IMR-90 (cell line): Measurements from ENCODE around the gene GCNT3. TPM values are rescaled to one million over a fixed set of nuclear protein-coding genes. Genes with fewer than 3 reads are reported as not detected.
"Not testable (repeated sequence)": the region's sequence is repeated elsewhere in the genome, so short reads cannot be mapped to it uniquely, and the experiment has no call there.

ENCODE experiments used
- ATAC-seq: fragments of 200-7000 bp; cut with Tn5 transposase; 2 replicates; pipeline ENCODE4 v1.9.1; 2020; ENCODE audit warnings: low read depth, mild to moderate bottlenecking, moderate library complexity
- BruUV-seq: library from RNA; stranded (reverse); fragments of 400-500 nt; replicated peaks from 2 replicates; lab custom pipeline; 2021; lab: Mats Ljungman, UMichigan
- CTCF ChIA-PET: fragments of 300-600 bp; formaldehyde crosslinking; extraction: SDS; loops from one replicate; lab custom pipeline; 2021; ENCODE audit warnings: antibody characterized with exemption; lab: Yijun Ruan, JAX
- POLR2A ChIA-PET: fragments of 300-600 bp; sonication (Branson Sonifier 250); formaldehyde crosslinking; loops from one replicate; lab custom pipeline; 2022; ENCODE audit warnings: antibody characterized with exemption; ENCODE audit not compliant: unreplicated experiment; lab: Charles Lee
- DNase-seq: peaks from one replicate; pipeline ENCODE4 v3.0.0; 2013
- H2AFZ ChIP-seq: replicated peaks from 2 replicates; pipeline ENCODE3; 2013; ENCODE audit warnings: low read length, mild to moderate bottlenecking; ENCODE audit not compliant: poor library complexity
- H2AK5ac ChIP-seq: 2 replicates; pipeline ENCODE4 v1.6.1; 2013; ENCODE audit warnings: low read depth, low read length, inconsistent platforms
- H2AK9ac ChIP-seq: replicated peaks from 2 replicates; pipeline ENCODE3; 2013; ENCODE audit warnings: mild to moderate bottlenecking, low read depth, low read length, moderate library complexity; ENCODE audit not compliant: poor library complexity
- H2BK120ac ChIP-seq: 2 replicates; pipeline ENCODE4 v1.6.1; 2013; ENCODE audit warnings: low read depth, low read length, inconsistent platforms
- H2BK15ac ChIP-seq: 3 replicates; pipeline ENCODE4 v1.6.1; 2013; ENCODE audit warnings: low read depth, low read length, inconsistent platforms
- H2BK20ac ChIP-seq: 2 replicates; pipeline ENCODE4 v1.6.1; 2013; ENCODE audit warnings: low read depth, mild to moderate bottlenecking, inconsistent platforms, low read length, moderate library complexity
- H2BK5ac ChIP-seq: 2 replicates; pipeline ENCODE4 v1.6.1; 2013; ENCODE audit warnings: mild to moderate bottlenecking, low read depth, low read length, inconsistent platforms; ENCODE audit not compliant: poor library complexity, severe bottlenecking
- H3K14ac ChIP-seq: replicated peaks from 2 replicates; pipeline ENCODE4 v1.6.1; 2013; ENCODE audit warnings: low read depth, low read length, inconsistent platforms
- H3K18ac ChIP-seq: 2 replicates; pipeline ENCODE4 v1.6.1; 2013; ENCODE audit warnings: low read depth, low read length, control low read depth
- H3K23ac ChIP-seq: 2 replicates; pipeline ENCODE4 v1.6.1; 2013; ENCODE audit warnings: low read depth, low read length, inconsistent platforms
- H3K27ac ChIP-seq: 2 replicates; pipeline ENCODE4 v1.5.1; 2013; ENCODE audit warnings: mild to moderate bottlenecking, control low read depth, low read length; ENCODE audit not compliant: insufficient read depth
- H3K27me3 ChIP-seq: 2 replicates; pipeline ENCODE4 v1.6.1; 2013; ENCODE audit warnings: low read length; ENCODE audit not compliant: control insufficient read depth, insufficient read depth
- H3K36me3 ChIP-seq: 2 replicates; pipeline ENCODE4 v1.6.1; 2013; ENCODE audit warnings: low read length, mixed read lengths; ENCODE audit not compliant: control insufficient read depth, insufficient read depth
- H3K4ac ChIP-seq: 2 replicates; pipeline ENCODE4 v1.6.1; 2013; ENCODE audit warnings: low read depth, low read length, inconsistent platforms
- H3K4me1 ChIP-seq: 2 replicates; pipeline ENCODE4 v1.6.1; 2013; ENCODE audit warnings: low read length, mixed read lengths; ENCODE audit not compliant: control insufficient read depth, insufficient read depth
- H3K4me2 ChIP-seq: 2 replicates; pipeline ENCODE4 v1.6.1; 2013; ENCODE audit warnings: low read depth, mild to moderate bottlenecking, control low read depth, low read length, moderate library complexity
- H3K4me3 ChIP-seq: 2 replicates; pipeline ENCODE4 v1.5.1; 2013; ENCODE audit warnings: low read depth, mild to moderate bottlenecking, control low read depth, low read length, moderate library complexity; ENCODE audit not compliant: insufficient read depth
- H3K56ac ChIP-seq: 2 replicates; pipeline ENCODE4 v1.6.1; 2013; ENCODE audit warnings: low read length, inconsistent platforms; ENCODE audit not compliant: insufficient read depth; ENCODE audit errors: extremely low read depth
- H3K79me1 ChIP-seq, 2 experiments: 2 replicates each; pipeline ENCODE4 v1.6.1; 2013; ENCODE audit warnings: low read length in 2 of 2, inconsistent platforms in 1 of 2, low read depth in 1 of 2
- H3K9ac ChIP-seq: 2 replicates; pipeline ENCODE4 v1.6.1; 2013; ENCODE audit warnings: low read depth, low read length, control low read depth
- H3K9me1 ChIP-seq: 2 replicates; pipeline ENCODE4 v1.6.1; 2013; ENCODE audit warnings: low read length, inconsistent platforms; ENCODE audit not compliant: insufficient read depth
- H3K9me3 ChIP-seq: 2 replicates; pipeline ENCODE4 v1.6.1; 2013; ENCODE audit warnings: low read length; ENCODE audit not compliant: control insufficient read depth, insufficient read depth
- H4K20me1 ChIP-seq: 2 replicates; pipeline ENCODE4 v1.6.1; 2013; ENCODE audit warnings: low read length, inconsistent platforms; ENCODE audit not compliant: insufficient read depth
- H4K5ac ChIP-seq: 2 replicates; pipeline ENCODE4 v1.6.1; 2013; ENCODE audit warnings: mild to moderate bottlenecking, low read depth, low read length, control low read depth
- H4K8ac ChIP-seq, 2 experiments: 2 replicates each; pipeline ENCODE4 v1.6.1; 2013; ENCODE audit warnings: low read depth in 2 of 2, low read length in 2 of 2, control low read depth in 1 of 2, inconsistent platforms in 1 of 2
- H4K91ac ChIP-seq: 2 replicates; pipeline ENCODE4 v1.6.1; 2013; ENCODE audit warnings: low read depth, low read length, inconsistent platforms; ENCODE audit not compliant: insufficient read depth
- WGBS, 2 experiments: methylation state at CpG; one replicate each; pipeline versions ENCODE4 v1.1.5 to v1.1.7; 2013; ENCODE audit warnings: missing lambda C conversion rate in 2 of 2; ENCODE audit not compliant: insufficient read length in 1 of 2; ENCODE audit errors: extremely low coverage in 2 of 2; 5-methylcytosine and 5-hydroxymethylcytosine counted together
- dilution Hi-C: fragments of 300-500 bp; cut with HindIII; formaldehyde crosslinking; loops from one replicate; pipeline ENCODE4 v1.14.3; 2018; ENCODE audit warnings: low sequenced_read_pairs; ENCODE audit not compliant: unreplicated experiment
- in situ Hi-C: fragments of 300-500 bp; cut with MboI; formaldehyde crosslinking; loops from 3 replicates; pipeline ENCODE4 v1.14.3; 2019; ENCODE audit warnings: low sequenced_read_pairs, inconsistent platforms, mixed read lengths
- intact Hi-C: fragments of 100-400 bp; cut with micrococcal nuclease; formaldehyde crosslinking; loops from 2 replicates; pipeline ENCODE4 v1.10.0; 2022
- polyA plus RNA-seq, 3 experiments: library from polyadenylated mRNA; depleted of rRNA; stranded (reverse); fragments of >200 nt; gene quantifications; 2 replicates each; pipeline ENCODE4 v1.2.3, GENCODE V29; 2012; ENCODE audit warnings: low replicate concordance in 1 of 3
- total RNA-seq: library from RNA; depleted of rRNA; stranded (reverse); fragments of >200 nt; gene quantifications from 2 replicates; pipeline ENCODE4 v1.2.3, GENCODE V29; 2012

GCNT3 gene
- total and polyA plus RNA-seq, 2 of the 4 experiments (the other 2 are of a cell fraction) = not detected

- BruUV-seq, in situ Hi-C loops: not testable (repeated sequence)
Measured at GRCh38 chr15:59637507-59637906, 25.9 kb downstream of the GCNT3 start.

More at GRCh38 chr15:59637507-59637906, 25.9 kb downstream of the GCNT3 start:
- H2BK15ac ChIP-seq, ATAC-seq, H3K4ac ChIP-seq, H3K56ac ChIP-seq, CTCF ChIA-PET, H3K23ac ChIP-seq, H3K9ac ChIP-seq, intact Hi-C loops, H2AK5ac ChIP-seq, H4K5ac ChIP-seq, H3K79me1 ChIP-seq, H2AFZ ChIP-seq, H2BK5ac ChIP-seq, H3K27ac ChIP-seq, H2BK120ac ChIP-seq, H2AK9ac ChIP-seq, POLR2A ChIA-PET, DNase-seq, dilution Hi-C loops, H3K9me3 ChIP-seq, H3K4me1 ChIP-seq, H3K27me3 ChIP-seq, H3K4me3 ChIP-seq, H4K91ac ChIP-seq, H3K36me3 ChIP-seq, H3K18ac ChIP-seq, H2BK20ac ChIP-seq, H4K8ac ChIP-seq, H3K14ac ChIP-seq, H3K4me2 ChIP-seq, H4K20me1 ChIP-seq, H3K9me1 ChIP-seq: not testable (repeated sequence)
- WGBS, 2 experiments = no CpG with 5 or more reads among the region's 2 CpGs
